Stimulated activated CD8-positive, alpha-beta memory T cell treated with anti-CD3 and anti-CD28 coated beads, Interleukin-2, amount 100 ng/mL, for 1 hour (primary cell): ENCODE results near the gene DIAPH3.

Experiments
- DNase-seq, 2 donors: peaks; one replicate each; pipeline ENCODE4 v3.0.0-alpha.2; 2020; ENCODE audit warnings: low read depth in 2 of 2

DIAPH3 gene

GRCh38 chr13:59728896-59729545, 434.7 kb downstream of the DIAPH3 start:
- DNase-seq = no peak

DNA sequence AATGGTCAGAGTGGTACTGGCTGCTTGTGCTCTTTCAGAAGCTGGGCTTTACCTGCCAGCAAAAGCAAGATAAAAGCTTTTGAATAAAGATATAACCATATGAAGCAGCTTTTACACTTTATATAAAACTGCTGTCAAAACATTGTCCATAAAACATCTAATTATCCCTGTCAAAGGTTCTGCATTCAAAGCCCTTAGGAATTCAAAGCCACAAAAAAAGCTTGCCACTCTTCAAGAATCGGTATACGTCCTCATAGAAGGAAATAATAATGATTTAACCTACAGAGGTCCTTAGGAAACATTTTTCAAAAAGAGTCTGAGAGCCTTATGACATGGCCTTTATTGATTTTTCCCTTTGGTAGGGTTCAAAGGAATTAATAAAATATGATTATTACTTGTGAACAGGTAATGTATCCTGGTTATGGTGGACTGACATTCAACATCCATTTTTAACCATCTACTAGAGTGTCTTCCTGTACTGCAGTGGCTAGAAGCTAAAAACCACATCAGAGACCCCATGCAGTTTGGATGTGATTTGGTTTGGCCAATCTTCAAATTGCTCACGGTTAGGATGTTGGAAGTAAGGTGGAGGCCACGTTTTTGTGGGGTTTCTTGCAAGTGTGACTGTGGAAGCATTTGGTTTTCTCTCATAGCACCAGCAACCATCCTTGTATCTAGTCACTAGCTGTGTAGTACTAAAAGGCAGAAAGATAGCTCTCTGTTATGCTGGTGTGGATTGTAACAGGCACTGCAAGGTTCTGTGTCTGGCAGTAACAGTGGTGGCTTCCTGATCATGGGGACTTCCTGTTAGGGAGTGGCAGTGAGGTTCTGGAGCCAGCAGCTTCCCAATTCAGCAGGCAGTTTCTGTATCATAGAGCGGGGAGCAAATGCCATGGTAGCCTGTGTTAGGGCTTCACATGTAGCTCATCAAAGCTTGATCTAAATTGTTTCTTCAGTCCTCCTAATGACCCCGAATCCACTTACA, 441.5 kb downstream of the DIAPH3 start:
- no peak for DNase-seq

GRCh38 chr13:59715611-59716010, 448.1 kb downstream of the DIAPH3 start:
- DNase-seq = no peak

DNA sequence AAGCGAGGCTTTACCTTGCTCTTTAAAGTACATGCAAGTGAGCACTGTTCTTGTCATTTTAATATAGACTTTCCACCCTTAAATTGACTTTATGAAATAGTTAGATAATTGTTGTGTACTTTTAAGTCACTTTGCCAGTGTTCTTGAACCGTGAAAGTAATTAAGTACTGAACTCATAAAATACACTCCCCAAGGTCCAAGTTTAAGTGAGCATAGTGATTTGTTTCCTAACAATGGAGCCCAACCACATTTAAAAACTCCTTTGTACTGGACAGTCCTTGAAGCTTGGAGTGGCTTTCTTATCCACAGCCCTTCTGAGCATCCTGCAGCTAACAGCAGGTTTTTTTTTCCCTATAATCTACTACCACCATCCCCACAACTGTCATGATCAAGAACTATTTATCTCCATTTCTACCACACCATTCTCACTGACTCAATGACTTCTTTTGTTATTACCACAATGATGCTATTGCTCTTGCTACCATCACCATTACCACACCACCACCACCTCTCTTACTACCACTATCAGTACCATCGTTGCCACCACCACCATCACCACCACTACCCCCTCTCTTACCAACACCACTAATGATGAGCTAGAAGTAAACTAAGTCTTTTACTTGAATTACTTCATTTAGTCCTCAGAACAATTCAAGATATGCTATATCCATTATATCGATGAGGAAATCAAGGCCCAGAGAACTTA, 452.6 kb downstream of the DIAPH3 start:
- no peak for DNase-seq

- DNase-seq = no peak
These were observed 453.3 kb downstream of the DIAPH3 start for GRCh38 chr13:59710416-59710815.

DNA sequence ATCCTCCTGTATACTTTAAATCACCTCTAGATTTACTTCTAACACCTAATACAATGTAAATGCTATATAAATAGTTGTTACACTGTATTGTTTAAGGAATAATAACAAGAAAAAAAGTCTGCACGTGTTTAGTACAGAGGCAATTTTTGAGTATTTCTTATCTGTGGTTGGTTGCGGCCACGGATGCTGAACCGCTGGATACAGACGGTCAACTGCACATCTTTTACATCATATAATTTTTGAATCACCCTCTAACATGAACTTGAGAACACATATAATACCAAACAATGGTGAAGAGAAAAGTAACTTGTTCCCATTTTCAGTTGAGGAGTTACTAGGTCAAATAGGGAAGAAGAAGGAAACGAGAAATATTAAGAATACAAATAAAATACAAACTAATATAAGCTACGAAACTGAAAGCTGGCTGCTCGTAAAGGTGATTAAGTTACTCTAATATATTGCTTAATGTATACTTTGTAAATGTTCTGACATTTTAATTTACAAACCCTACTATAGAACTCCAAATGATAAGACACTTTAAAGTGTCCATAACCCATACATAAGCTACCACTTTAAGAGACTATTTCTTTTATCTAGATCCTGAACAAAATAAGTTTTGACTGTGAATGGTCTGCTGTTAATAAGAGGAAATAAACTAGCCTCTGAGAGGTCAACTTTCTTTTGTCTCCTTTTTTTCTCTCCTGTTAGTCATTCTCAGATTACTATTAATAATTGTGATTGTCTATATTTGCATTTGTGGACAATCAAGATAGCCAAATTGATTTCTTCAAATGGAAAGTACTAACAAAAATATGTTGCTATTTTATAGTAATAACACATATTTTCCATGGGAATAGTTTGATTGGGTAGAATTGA, 457.4 kb downstream of the DIAPH3 start:
- DNase-seq = no peak

GRCh38 chr13:59702269-59702668, 461.5 kb downstream of the DIAPH3 start:
- DNase-seq = no peak

DNA sequence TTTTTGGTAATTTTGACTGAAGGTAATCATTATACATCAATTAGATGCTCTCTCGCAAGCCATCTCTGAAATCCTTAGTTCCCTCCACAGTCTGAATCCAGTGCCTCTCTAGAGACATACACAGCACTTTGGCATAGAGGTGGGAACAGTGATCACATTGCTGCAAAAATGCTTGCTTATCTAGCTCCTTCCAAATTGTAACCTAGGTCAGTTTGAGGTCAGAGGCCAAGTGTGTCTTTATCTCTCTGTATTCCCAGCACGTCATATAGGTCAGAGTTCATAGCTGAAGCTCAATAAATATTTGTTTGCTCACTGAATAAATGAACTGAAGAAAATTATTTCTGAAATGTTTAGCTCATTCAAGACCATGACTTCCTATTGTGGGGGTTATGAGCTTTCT, 462.5 kb downstream of the DIAPH3 start:
- no peak for DNase-seq

- DNase-seq = no peak
These were observed 463.4 kb downstream of the DIAPH3 start for GRCh38 chr13:59700281-59700680.

DNA sequence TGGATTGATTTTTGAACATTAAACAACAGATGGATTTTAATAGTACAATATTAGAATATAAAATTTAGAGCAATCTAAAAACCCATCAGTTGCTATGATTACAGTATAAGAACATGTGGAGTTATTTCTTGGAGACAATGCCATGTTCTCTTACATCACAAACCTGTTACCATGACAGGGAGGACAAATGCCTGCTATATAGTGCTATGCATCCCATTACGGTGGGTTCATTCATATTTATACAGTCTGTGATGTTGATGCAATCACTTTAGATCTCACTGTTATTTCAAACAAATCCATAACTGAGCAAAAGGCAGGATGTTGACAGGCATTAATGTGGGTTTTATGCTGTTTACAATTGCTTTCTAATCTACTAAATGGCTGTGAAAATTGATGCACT, 467.5 kb downstream of the DIAPH3 start:
- DNase-seq = no peak

DNA sequence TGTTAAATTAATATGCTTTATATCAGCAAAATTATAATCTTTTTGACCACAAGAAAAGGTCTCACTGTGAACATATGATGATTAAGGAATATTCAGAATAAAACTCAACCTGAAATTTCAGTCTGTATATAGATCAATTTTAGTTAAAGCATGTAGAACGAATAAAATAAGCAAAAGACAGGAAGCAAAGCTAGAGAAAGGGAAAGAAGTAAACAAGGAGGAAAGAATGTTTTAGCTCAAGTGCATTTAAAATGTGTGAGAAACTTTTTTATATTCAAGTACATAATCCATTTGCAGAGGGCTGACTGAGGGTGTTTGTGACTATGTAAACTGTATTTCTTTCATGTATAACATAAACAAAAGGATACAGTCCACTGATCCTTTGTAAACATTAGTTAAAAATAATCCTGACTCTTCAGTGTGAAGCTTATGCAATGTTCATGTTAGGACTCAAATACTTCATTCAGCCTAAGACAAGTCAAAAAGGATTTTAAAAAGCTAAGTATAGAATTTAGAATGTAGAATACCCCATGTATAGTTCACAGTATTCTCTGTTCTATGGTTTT, 472.1 kb downstream of the DIAPH3 start:
- no peak for DNase-seq

GRCh38 chr13:59690857-59691500, 472.7 kb downstream of the DIAPH3 start:
- DNase-seq = no peak

- DNase-seq = no peak
These were observed 474.7 kb downstream of the DIAPH3 start for GRCh38 chr13:59689057-59689456.

- no peak for DNase-seq
These were observed 476.8 kb downstream of the DIAPH3 start for GRCh38 chr13:59686798-59687394.

- DNase-seq = no peak
These were observed 479.6 kb downstream of the DIAPH3 start for GRCh38 chr13:59684105-59684504.

GRCh38 chr13:59681636-59682311, 482.0 kb downstream of the DIAPH3 start:
- DNase-seq = no peak

DNA sequence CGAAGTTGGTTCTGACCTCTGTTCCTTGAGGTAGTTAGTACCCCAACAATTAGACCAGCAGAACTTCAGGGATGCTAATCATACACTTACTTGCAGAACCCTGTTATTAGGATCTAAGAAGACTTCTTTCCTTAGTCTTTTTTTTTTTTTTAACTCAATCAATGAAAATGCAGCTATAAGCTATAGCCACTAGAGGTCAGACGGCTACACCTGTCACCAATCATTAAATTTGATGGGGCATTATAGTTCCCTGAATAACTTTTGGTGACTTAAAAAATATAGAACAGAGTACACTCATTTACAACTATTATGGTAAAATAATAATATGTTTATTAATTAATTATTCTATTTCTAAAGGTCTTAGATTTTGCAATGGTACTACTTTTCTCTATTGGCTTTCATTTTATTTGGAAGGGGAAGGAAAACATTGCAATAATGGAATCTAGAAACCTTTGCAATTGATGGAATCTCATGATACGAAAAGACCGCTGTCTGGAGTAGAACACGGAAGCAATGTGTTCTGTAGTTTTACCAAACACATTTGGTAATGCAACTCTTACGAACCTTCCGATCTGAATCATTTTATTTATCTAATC, 483.2 kb downstream of the DIAPH3 start:
- DNase-seq = no peak

DNA sequence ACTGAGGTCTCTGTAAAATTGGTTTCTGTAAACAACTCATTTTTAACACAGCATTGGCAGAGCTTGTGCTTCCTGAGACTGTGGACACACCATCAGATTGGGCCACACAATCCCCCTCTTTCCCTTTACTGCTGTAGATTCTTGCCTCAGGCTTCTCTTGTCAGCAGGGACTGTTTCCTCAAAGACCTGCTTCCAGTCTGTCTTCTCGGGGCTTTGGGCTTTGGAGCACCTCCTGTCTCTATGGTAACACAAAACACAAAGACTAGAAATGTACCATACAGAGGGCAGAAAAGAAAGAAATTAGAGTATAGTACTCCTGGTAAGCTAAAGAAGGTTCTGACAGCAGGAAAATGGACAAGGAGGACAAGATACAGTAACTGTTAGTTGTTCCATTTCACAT, 484.5 kb downstream of the DIAPH3 start:
- no peak for DNase-seq
